Sigmoid colon (tissue), 7 donors: ENCODE results near the gene NUP42. TPM values are rescaled to one million over a fixed set of nuclear protein-coding genes. Genes with fewer than 3 reads are reported as not detected.

Source experiments
- DNase-seq: peaks from one replicate; pipeline ENCODE4 v3.0.0-alpha.2; 2019
- H3K27ac ChIP-seq, 4 donors: fragments of 200-600 bp; sonication (generic); one replicate each; pipeline ENCODE4 v1.5.1; 2016 to 2019; ENCODE audit warnings: mild to moderate bottlenecking in 1 of 4
- H3K27me3 ChIP-seq, 3 donors: fragments of 200-600 bp; sonication (generic); one replicate each; pipeline ENCODE4 v1.5.1; 2019; ENCODE audit warnings: mild to moderate bottlenecking in 1 of 3
- H3K36me3 ChIP-seq, 4 donors: fragments of 200-600 bp; sonication (generic); one replicate each; pipeline ENCODE4 v1.5.1; 2016 to 2019
- H3K4me1 ChIP-seq, 4 donors: fragments of 200-600 bp; sonication (generic); one replicate each; pipeline ENCODE4 v1.5.1; 2017 to 2019
- H3K4me3 ChIP-seq, 4 donors: fragments of 200-600 bp; sonication (generic); one replicate each; pipeline ENCODE4 v1.5.1; 2017 to 2019; ENCODE audit warnings: mild to moderate bottlenecking in 2 of 4, moderate library complexity in 1 of 4
- H3K9me3 ChIP-seq, 4 donors: fragments of 200-600 bp in 3 of 4; sonication (generic) in 3 of 4; one replicate each; pipeline versions ENCODE4 v1.5.1 to v1.6.1; 2013 to 2019
- EP300 ChIP-seq, 4 donors: sonication (generic); formaldehyde crosslinking; IDR thresholded peaks; one replicate each; pipeline ENCODE4 v1.6.1; 2017; ENCODE audit warnings: antibody characterized with exemption in 4 of 4
- POLR2A ChIP-seq, 2 donors: fragments of 450-650 bp; IDR thresholded peaks; one replicate each; pipeline ENCODE4 v1.6.1; 2016; ENCODE audit warnings: antibody characterized with exemption in 2 of 2, mild to moderate bottlenecking in 2 of 2, moderate library complexity in 2 of 2
- POLR2AphosphoS5 ChIP-seq, 4 donors: sonication (generic); formaldehyde crosslinking; IDR thresholded peaks; one replicate each; pipeline ENCODE4 v1.6.1; 2017; ENCODE audit warnings: antibody characterized with exemption in 4 of 4
- WGBS, 2 donors: extraction: QIAGEN DNeasy Blood & Tissue Kit; methylation state at CpG; one replicate each; pipeline ENCODE4 v1.1.7; 2013; 5-methylcytosine and 5-hydroxymethylcytosine counted together
- intact Hi-C: fragments of 100-400 bp; cut with DNase I; formaldehyde crosslinking; loops from one replicate; pipeline ENCODE4 v1.15.1; 2023
- polyA plus RNA-seq, 3 donors: library from polyadenylated mRNA; stranded (reverse); fragments of 200-250 nt; gene quantifications; one replicate each; pipeline ENCODE4 v1.2.3, GENCODE V29; 2013
- total RNA-seq, 4 donors: library from RNA; depleted of rRNA; stranded (reverse); fragments of >200 nt; gene quantifications; one replicate each; pipeline ENCODE4 v1.1.0, GENCODE V29; 2016
- TF ChIP-seq, protein P1 (sequence below), 4 experiments: fragments of 450-650 bp in 3 of 4; fragments of 200-600 bp in 1 of 4; IDR thresholded peaks; one replicate each; pipeline ENCODE4 v1.5.1; 2016 to 2019; ENCODE audit warnings: antibody characterized with exemption in 4 of 4, mild to moderate bottlenecking in 3 of 4, moderate library complexity in 2 of 4
- donor health status: healthy with polysubstance abuse.
- donor health status: Bipolar disorder and iron deficiency.
- donor health status: healthy.

The NUP42 gene
- total and polyA plus RNA-seq, 7 donors, result 22.2 to 47.9 (median 35.4) TPM

DNA sequence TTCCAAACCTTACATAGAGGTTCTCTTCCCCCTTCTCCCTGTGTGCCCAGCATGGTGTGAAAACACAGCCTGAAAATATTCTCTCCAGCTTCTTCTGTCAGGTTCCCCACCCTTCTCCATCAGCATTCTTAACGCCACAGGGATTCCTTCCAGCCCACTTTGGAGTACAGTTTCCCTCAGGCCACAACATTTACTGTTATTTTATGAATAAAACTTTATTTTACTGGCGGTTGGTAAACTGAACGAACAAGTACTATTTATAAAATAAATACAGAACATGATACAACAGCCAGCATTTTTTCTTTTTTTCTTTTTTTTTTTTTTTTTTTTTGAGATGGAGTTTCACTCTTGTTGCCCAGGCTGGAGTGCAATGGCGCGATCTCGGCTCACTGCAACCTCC, 33.1 kb downstream of the NUP42 start:
- TF ChIP-seq, protein P1, sequence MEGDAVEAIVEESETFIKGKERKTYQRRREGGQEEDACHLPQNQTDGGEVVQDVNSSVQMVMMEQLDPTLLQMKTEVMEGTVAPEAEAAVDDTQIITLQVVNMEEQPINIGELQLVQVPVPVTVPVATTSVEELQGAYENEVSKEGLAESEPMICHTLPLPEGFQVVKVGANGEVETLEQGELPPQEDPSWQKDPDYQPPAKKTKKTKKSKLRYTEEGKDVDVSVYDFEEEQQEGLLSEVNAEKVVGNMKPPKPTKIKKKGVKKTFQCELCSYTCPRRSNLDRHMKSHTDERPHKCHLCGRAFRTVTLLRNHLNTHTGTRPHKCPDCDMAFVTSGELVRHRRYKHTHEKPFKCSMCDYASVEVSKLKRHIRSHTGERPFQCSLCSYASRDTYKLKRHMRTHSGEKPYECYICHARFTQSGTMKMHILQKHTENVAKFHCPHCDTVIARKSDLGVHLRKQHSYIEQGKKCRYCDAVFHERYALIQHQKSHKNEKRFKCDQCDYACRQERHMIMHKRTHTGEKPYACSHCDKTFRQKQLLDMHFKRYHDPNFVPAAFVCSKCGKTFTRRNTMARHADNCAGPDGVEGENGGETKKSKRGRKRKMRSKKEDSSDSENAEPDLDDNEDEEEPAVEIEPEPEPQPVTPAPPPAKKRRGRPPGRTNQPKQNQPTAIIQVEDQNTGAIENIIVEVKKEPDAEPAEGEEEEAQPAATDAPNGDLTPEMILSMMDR (IDR thresholded peaks at IDR 0.05), result no peak
- TF ChIP-seq POLR2AphosphoS5 (IDR thresholded peaks at IDR 0.05) (no peak), POLR2A (IDR thresholded peaks at IDR 0.05) (no peak), EP300 (IDR thresholded peaks at IDR 0.05) (no peak)
- Histone ChIP-seq H3K4me1 (no peaks in the 10 kb centered on the region), H3K27me3 (no peaks in the 10 kb centered on the region), H3K27ac (no peak overlapping the region), H3K36me3 (no peaks in the 10 kb centered on the region), H3K4me3 (no peak overlapping the region), H3K9me3 (no peaks in the 10 kb centered on the region)
- DNase-seq, result no peak
- intact Hi-C loops, result no loop called here
- WGBS, 2 donors, result 95 to 96% methylated on average over 3 of the region's 6 CpGs

DNA sequence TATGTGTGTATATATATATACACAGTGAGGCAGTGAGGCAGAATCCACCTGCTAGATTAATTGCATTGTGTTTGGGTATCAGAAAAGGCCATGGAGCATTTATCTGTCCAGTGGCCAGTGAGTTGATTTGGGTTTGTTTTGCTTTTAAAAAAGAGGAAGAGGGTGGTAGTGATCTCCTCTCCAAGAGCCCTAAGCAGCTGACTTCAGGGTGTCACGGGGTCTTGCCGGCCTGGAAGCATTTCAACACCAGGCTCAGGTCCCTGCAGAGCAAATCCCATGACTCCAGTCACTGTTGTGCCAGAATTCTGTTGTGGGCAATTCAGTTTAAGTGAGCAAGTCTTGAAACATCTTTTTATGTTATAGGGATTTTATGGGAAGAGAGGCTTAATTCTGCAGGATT, 34.2 kb downstream of the NUP42 start:
- TF ChIP-seq POLR2A (IDR thresholded peaks at IDR 0.05) (no peak), EP300 (IDR thresholded peaks at IDR 0.05) (no peak), POLR2AphosphoS5 (IDR thresholded peaks at IDR 0.05) (no peak)
- TF ChIP-seq, protein P1 (IDR thresholded peaks at IDR 0.05), result no peak
- Histone ChIP-seq H3K27ac (no peak overlapping the region), H3K9me3 (no peaks in the 10 kb centered on the region)

DNA sequence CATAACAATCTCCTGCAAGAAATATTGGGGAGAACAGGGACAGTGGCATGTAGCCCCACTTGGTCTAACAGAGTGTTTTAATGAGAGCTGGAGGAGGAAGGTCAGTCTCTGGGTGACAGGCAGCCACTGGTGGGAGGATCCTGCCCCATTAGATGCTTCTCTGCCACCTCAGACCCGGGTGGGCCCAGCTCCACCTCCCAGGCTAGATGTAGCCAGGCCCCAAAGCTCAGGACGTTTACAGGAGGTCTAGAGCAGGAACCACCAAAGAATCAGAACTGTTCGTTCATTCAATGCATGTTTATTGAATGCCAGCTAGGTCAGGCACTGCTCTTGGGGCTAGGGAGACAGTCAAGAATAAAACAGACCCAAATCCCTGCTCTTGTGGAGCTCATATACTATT, 36.3 kb downstream of the NUP42 start:
- TF ChIP-seq POLR2A (IDR thresholded peaks at IDR 0.05), result no peak
- TF ChIP-seq, protein P1 (IDR thresholded peaks at IDR 0.05), result no peak
- no peak for TF ChIP-seq POLR2AphosphoS5 (IDR thresholded peaks at IDR 0.05)
- TF ChIP-seq EP300 (IDR thresholded peaks at IDR 0.05), result no peak

More for the DNA sequence above, 34.2 kb downstream of the NUP42 start:
- H3K4me3 ChIP-seq, result no peak overlapping the region
- no peaks in the 10 kb centered on the region for H3K4me1 ChIP-seq
- DNase-seq, result peak; percentile 73
- 55 to 84% methylated on average over 2 of the region's 2 CpGs for WGBS, 2 donors
- H3K36me3 ChIP-seq, result no peaks in the 10 kb centered on the region
- intact Hi-C loops, result no loop called here
- H3K27me3 ChIP-seq, result no peaks in the 10 kb centered on the region

DNA sequence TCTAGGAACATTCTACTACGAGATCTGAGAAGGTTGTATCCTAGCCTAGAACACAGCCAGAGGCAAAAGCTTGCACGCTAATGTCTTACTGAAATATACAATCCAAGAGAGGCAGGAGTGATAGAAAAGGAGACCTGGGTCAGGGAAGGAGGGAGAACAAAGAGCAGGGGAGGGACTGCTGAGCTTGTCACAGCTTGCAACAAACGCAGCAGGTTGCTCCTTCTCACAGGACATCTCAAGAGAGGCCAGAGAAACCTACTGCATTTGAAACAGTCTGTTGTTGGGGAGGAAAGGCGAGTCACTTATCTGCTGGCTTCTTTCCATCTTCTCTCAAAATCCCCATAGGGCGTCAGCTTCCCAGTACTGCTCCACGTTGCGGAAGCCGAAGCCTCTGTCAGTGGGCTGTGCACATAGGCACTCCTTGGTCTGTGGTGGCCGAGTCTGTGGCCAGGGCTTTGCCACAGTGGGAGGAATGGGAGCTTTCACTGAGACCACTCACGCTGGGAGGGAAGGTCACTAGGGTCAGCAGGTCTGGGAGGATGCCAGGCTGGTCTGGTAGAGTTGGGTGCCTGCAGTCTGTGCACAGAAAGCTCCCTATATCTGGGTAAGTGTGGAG, 39.0 kb downstream of the NUP42 start:
- Histone ChIP-seq H3K36me3 (no peaks in the 10 kb centered on the region), H3K27ac (no peak overlapping the region), H3K9me3 (no peaks in the 10 kb centered on the region), H3K4me3 (no peak overlapping the region), H3K4me1 (no peaks in the 10 kb centered on the region), H3K27me3 (no peaks in the 10 kb centered on the region)
- TF ChIP-seq, protein P1 (IDR thresholded peaks at IDR 0.05), result no peak
- no peak for TF ChIP-seq POLR2AphosphoS5 (IDR thresholded peaks at IDR 0.05)
- TF ChIP-seq EP300 (IDR thresholded peaks at IDR 0.05), result no peak
- no peak for TF ChIP-seq POLR2A (IDR thresholded peaks at IDR 0.05)
- intact Hi-C loops, result no loop called here
- DNase-seq, result no peak
- WGBS, 2 donors, result 74 to 80% methylated on average over 10 of the region's 10 CpGs

More for the DNA sequence above, 36.3 kb downstream of the NUP42 start:
- no peaks in the 10 kb centered on the region for H3K4me1 ChIP-seq
- no peak overlapping the region for H3K27ac ChIP-seq
- DNase-seq, result no peak
- H3K27me3 ChIP-seq, result no peaks in the 10 kb centered on the region
- WGBS, 2 donors, result 65 to 69% methylated on average over 3 of the region's 3 CpGs
- no peak overlapping the region for H3K4me3 ChIP-seq
- no peaks in the 10 kb centered on the region for H3K9me3 ChIP-seq
- H3K36me3 ChIP-seq, result no peaks in the 10 kb centered on the region
- intact Hi-C loops, result no loop called here
